Fibroblast of mammary gland (primary cell): Measurements from ENCODE around the gene TMCO6.
"Not testable (repeated sequence)": the region's sequence is repeated elsewhere in the genome, so short reads cannot be mapped to it uniquely, and the experiment has no call there.

Experiments used
- DNase-seq: peaks from one replicate; pipeline ENCODE4 v3.0.0-alpha.2; 2010; ENCODE audit warnings: low read depth
- H3K4me3 ChIP-seq: 2 replicates; pipeline ENCODE4 v1.5.1; 2011; ENCODE audit warnings: low read depth, mild to moderate bottlenecking, low read length, moderate library complexity; ENCODE audit not compliant: control insufficient read depth
- CTCF ChIP-seq: conservative IDR thresholded peaks from 2 replicates; pipeline ENCODE4 v1.5.1; 2011; ENCODE audit warnings: low read depth, low read length, inconsistent platforms; ENCODE audit not compliant: control insufficient read depth, insufficient read depth

The TMCO6 gene

GRCh38 chr5:140658870-140659269, 19.6 kb downstream of the TMCO6 start:
- H3K4me3 ChIP-seq, result no peak overlapping the region
- no peak for TF ChIP-seq CTCF
- DNase-seq, result no peak

GRCh38 chr5:140660371-140660770, 21.1 kb downstream of the TMCO6 start:
- DNase-seq, H3K4me3 ChIP-seq: not testable (repeated sequence)

GRCh38 chr5:140664030-140664358, 24.7 kb downstream of the TMCO6 start:
- no peak for DNase-seq
- H3K4me3 ChIP-seq, result peak overlapping the region; percentile 98
- TF ChIP-seq CTCF, result no peak

- peak; percentile 87 for DNase-seq
- no peak for TF ChIP-seq CTCF
- H3K4me3 ChIP-seq, result peak within 1 kb of the TSS; percentile 98
Observed at GRCh38 chr5:140664359-140665119, 25.3 kb downstream of the TMCO6 start, which contains the start of gene WDR55. TSS of gene WDR55 (plus strand) at chr5:140664904. CDS start at chr5:140664913, 9 bp downstream.

GRCh38 chr5:140671035-140671434, 31.8 kb downstream of the TMCO6 start:
- DNase-seq, H3K4me3 ChIP-seq: not testable (repeated sequence)

GRCh38 chr5:140671472-140672125, 32.3 kb downstream of the TMCO6 start:
- DNase-seq, result no peak
- TF ChIP-seq CTCF, result no peak
- no peak overlapping the region for H3K4me3 ChIP-seq

- H3K4me3 ChIP-seq, result peak overlapping the region; percentile 1
- DNase-seq, result peak; percentile 23
- TF ChIP-seq CTCF, result no peak
Observed at GRCh38 chr5:140672455-140673186, 33.4 kb downstream of the TMCO6 start.
